ENCODE measurements around the gene NPHP4.

Gene NPHP4

GRCh38 chr1:5859766-5860165 is 132.5 kb downstream of the NPHP4 start:
- TF ChIP-seq ARNTL (CRISPR knock-in tag; IDR thresholded peaks at IDR 0.05; ENCODE audit: borderline replicate concordance, low read depth) (no peak), ZNF70 (CRISPR knock-in tag; IDR thresholded peaks at IDR 0.05) (no peak), CREB5 (CRISPR knock-in tag; IDR thresholded peaks at IDR 0.05; ENCODE audit: low read depth) (no peak), TCF4 (CRISPR knock-in tag; IDR thresholded peaks at IDR 0.05; ENCODE audit: borderline replicate concordance) (no peak), CSRNP3 (CRISPR knock-in tag; IDR thresholded peaks at IDR 0.05) (no peak), ZC3H10 (CRISPR knock-in tag; IDR thresholded peaks at IDR 0.05) (no peak), OSR1 (CRISPR knock-in tag; IDR thresholded peaks at IDR 0.05) (no peak), GLIS3 (CRISPR knock-in tag; IDR thresholded peaks at IDR 0.05) (no peak), SNAI2 (CRISPR knock-in tag; IDR thresholded peaks at IDR 0.05) (no peak), RARB (CRISPR knock-in tag; IDR thresholded peaks at IDR 0.05) (no peak), ISL1 (CRISPR knock-in tag; IDR thresholded peaks at IDR 0.05) (no peak), ZNF8 (CRISPR knock-in tag; IDR thresholded peaks at IDR 0.05) (no peak), CSDC2 (CRISPR knock-in tag; IDR thresholded peaks at IDR 0.05) (no peak)
- TF ChIP-seq, protein P1, sequence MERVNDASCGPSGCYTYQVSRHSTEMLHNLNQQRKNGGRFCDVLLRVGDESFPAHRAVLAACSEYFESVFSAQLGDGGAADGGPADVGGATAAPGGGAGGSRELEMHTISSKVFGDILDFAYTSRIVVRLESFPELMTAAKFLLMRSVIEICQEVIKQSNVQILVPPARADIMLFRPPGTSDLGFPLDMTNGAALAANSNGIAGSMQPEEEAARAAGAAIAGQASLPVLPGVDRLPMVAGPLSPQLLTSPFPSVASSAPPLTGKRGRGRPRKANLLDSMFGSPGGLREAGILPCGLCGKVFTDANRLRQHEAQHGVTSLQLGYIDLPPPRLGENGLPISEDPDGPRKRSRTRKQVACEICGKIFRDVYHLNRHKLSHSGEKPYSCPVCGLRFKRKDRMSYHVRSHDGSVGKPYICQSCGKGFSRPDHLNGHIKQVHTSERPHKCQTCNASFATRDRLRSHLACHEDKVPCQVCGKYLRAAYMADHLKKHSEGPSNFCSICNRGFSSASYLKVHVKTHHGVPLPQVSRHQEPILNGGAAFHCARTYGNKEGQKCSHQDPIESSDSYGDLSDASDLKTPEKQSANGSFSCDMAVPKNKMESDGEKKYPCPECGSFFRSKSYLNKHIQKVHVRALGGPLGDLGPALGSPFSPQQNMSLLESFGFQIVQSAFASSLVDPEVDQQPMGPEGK (CRISPR knock-in tag; IDR thresholded peaks at IDR 0.05; ENCODE audit: borderline replicate concordance) = no peak
- no peak for ATAC-seq

GRCh38 chr1:5858844-5859407 is 133.3 kb downstream of the NPHP4 start:
- TF ChIP-seq GLIS3 (CRISPR knock-in tag; IDR thresholded peaks at IDR 0.05) = no peak
- TF ChIP-seq BACH2 (CRISPR knock-in tag; IDR thresholded peaks at IDR 0.05; ENCODE audit: borderline replicate concordance) = no peak
- TF ChIP-seq ARNTL (CRISPR knock-in tag; IDR thresholded peaks at IDR 0.05; ENCODE audit: borderline replicate concordance, low read depth) = no peak
- no peak for TF ChIP-seq SNAI2 (CRISPR knock-in tag; IDR thresholded peaks at IDR 0.05)
- no peak for TF ChIP-seq TCF4 (CRISPR knock-in tag; IDR thresholded peaks at IDR 0.05; ENCODE audit: borderline replicate concordance)
- no peak for TF ChIP-seq RARB (CRISPR knock-in tag; IDR thresholded peaks at IDR 0.05)
- TF ChIP-seq ZNF70 (CRISPR knock-in tag; IDR thresholded peaks at IDR 0.05) = no peak
- TF ChIP-seq TOX (CRISPR knock-in tag; IDR thresholded peaks at IDR 0.05; ENCODE audit: borderline replicate concordance) = no peak
- no peak for TF ChIP-seq ZNF8 (CRISPR knock-in tag; IDR thresholded peaks at IDR 0.05)
- no peak for TF ChIP-seq CREB5 (CRISPR knock-in tag; IDR thresholded peaks at IDR 0.05; ENCODE audit: low read depth)
- no peak for TF ChIP-seq ZFP3 (CRISPR knock-in tag; IDR thresholded peaks at IDR 0.05)
- TF ChIP-seq ISL1 (CRISPR knock-in tag; IDR thresholded peaks at IDR 0.05) = no peak
- no peak for TF ChIP-seq ZC3H10 (CRISPR knock-in tag; IDR thresholded peaks at IDR 0.05)
- TF ChIP-seq TSHZ2 (CRISPR knock-in tag; IDR thresholded peaks at IDR 0.05) = no peak
- TF ChIP-seq ESRRG (CRISPR knock-in tag; IDR thresholded peaks at IDR 0.05) = no peak

GRCh38 chr1:5858246-5858645 is 134.0 kb downstream of the NPHP4 start:
- no peak for ATAC-seq
- no peak for TF ChIP-seq ARNTL (CRISPR knock-in tag; IDR thresholded peaks at IDR 0.05; ENCODE audit: borderline replicate concordance, low read depth)
- TF ChIP-seq TOX (CRISPR knock-in tag; IDR thresholded peaks at IDR 0.05; ENCODE audit: borderline replicate concordance) = no peak
- TF ChIP-seq ZNF8 (CRISPR knock-in tag; IDR thresholded peaks at IDR 0.05) = no peak
- TF ChIP-seq TSHZ2 (CRISPR knock-in tag; IDR thresholded peaks at IDR 0.05) = no peak
- TF ChIP-seq, protein P1 (CRISPR knock-in tag; IDR thresholded peaks at IDR 0.05; ENCODE audit: borderline replicate concordance) = no peak
- TF ChIP-seq ZNF565 (CRISPR knock-in tag; conservative IDR thresholded peaks at IDR 0.05; ENCODE audit: low read depth) = no peak
- TF ChIP-seq, protein P2, sequence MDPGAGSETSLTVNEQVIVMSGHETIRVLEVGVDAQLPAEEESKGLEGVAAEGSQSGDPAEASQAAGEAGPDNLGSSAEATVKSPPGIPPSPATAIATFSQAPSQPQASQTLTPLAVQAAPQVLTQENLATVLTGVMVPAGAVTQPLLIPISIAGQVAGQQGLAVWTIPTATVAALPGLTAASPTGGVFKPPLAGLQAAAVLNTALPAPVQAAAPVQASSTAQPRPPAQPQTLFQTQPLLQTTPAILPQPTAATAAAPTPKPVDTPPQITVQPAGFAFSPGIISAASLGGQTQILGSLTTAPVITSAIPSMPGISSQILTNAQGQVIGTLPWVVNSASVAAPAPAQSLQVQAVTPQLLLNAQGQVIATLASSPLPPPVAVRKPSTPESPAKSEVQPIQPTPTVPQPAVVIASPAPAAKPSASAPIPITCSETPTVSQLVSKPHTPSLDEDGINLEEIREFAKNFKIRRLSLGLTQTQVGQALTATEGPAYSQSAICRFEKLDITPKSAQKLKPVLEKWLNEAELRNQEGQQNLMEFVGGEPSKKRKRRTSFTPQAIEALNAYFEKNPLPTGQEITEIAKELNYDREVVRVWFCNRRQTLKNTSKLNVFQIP (CRISPR knock-in tag; IDR thresholded peaks at IDR 0.05; ENCODE audit: borderline replicate concordance, low read depth) = no peak
- no peak for TF ChIP-seq ZC3H10 (CRISPR knock-in tag; IDR thresholded peaks at IDR 0.05)

More at GRCh38 chr1:5858844-5859407, 133.3 kb downstream of the NPHP4 start:
- ATAC-seq = no peak
